OCI-LY3 (cell line): ENCODE results near the gene CEMIP.

Experiments
- H2AFZ ChIP-seq: fragments of 200-600, 300-600 bp; shearing (Covaris generic); 2 replicates; pipeline ENCODE4 v1.6.0; 2014; ENCODE audit warnings: antibody characterized with exemption, low read depth, low read length
- H3K27ac ChIP-seq: fragments of 200-600, 300-600 bp; sonication (generic); 2 replicates; pipeline ENCODE4 v1.5.1; 2014; ENCODE audit warnings: mild to moderate bottlenecking, low read length, moderate library complexity, mixed read lengths
- H3K27me3 ChIP-seq: fragments of 200-600, 300-600 bp; sonication (generic); 2 replicates; pipeline ENCODE4 v1.6.1; 2014; ENCODE audit warnings: low read depth, low read length, mixed read lengths
- H3K36me3 ChIP-seq: fragments of 200-600, 300-600 bp; sonication (generic); replicated peaks from 2 replicates; pipeline ENCODE3; 2014; ENCODE audit warnings: low read depth, low read length, mixed read lengths
- H3K4me1 ChIP-seq: fragments of 300-600, 200-600 bp; sonication (generic); 2 replicates; pipeline ENCODE4 v1.6.1; 2014; ENCODE audit warnings: low read length, mixed read lengths
- H3K4me2 ChIP-seq: fragments of 200-600, 300-600 bp; sonication (generic); 2 replicates; pipeline ENCODE4 v1.6.1; 2014; ENCODE audit warnings: low read length, mixed read lengths
- H3K4me3 ChIP-seq: fragments of 300-600, 200-600 bp; sonication (generic); 2 replicates; pipeline ENCODE4 v1.5.1; 2014; ENCODE audit warnings: antibody characterized with exemption, mild to moderate bottlenecking, low read length, moderate library complexity
- H3K79me2 ChIP-seq: fragments of 300-600, 200-600 bp; shearing (Covaris generic); 2 replicates; pipeline ENCODE4 v1.6.1; 2014; ENCODE audit warnings: mild to moderate bottlenecking, low read length, mixed read lengths
- H3K9ac ChIP-seq: fragments of 300-600, 200-600 bp; shearing (Covaris generic); 2 replicates; pipeline ENCODE4 v1.6.0; 2014; ENCODE audit warnings: mild to moderate bottlenecking, low read length, moderate library complexity
- H3K9me3 ChIP-seq: fragments of 200-600, 300-600 bp; shearing (Covaris generic); 2 replicates; pipeline ENCODE4 v1.6.1; 2014; ENCODE audit warnings: low read length, mixed read lengths; ENCODE audit not compliant: insufficient read depth
- H4K20me1 ChIP-seq: fragments of 200-600, 300-600 bp; sonication (generic); 2 replicates; pipeline ENCODE4 v1.6.1; 2016; ENCODE audit warnings: low read length, mixed read lengths; ENCODE audit not compliant: insufficient read depth
- EZH2phosphoT487 ChIP-seq: fragments of 200-600 bp; shearing (Covaris generic); IDR thresholded peaks from 2 replicates; pipeline ENCODE4 v1.6.1; 2018; ENCODE audit warnings: antibody characterized with exemption, mixed run types, low read depth
- TF ChIP-seq, protein P1 (sequence below): fragments of 200-600, 300-600 bp; sonication (generic); IDR thresholded peaks from 2 replicates; pipeline ENCODE4 v1.5.1; 2014; ENCODE audit warnings: antibody characterized with exemption, low read length, low read depth

Gene CEMIP

DNA sequence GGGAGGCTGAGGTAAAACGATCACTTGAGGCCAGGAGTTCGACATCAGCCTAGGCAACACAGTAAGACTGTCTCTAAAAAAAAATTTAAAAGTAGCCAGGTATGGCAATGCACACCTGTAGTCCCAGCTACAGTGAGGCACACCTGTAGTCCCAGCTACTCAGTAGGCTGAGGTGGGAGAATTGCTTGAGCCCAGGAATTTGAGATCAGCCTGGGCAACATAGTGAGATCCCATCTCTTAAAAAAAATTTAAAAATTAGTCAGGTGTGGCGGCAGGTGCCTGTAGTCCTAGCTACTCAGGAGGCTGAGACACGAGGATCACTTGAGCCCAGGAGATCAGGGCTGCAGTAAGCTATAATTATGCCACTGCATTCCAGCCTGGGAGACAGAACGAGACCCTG, 203.7 kb downstream of the CEMIP start:
- TF ChIP-seq, protein P1, sequence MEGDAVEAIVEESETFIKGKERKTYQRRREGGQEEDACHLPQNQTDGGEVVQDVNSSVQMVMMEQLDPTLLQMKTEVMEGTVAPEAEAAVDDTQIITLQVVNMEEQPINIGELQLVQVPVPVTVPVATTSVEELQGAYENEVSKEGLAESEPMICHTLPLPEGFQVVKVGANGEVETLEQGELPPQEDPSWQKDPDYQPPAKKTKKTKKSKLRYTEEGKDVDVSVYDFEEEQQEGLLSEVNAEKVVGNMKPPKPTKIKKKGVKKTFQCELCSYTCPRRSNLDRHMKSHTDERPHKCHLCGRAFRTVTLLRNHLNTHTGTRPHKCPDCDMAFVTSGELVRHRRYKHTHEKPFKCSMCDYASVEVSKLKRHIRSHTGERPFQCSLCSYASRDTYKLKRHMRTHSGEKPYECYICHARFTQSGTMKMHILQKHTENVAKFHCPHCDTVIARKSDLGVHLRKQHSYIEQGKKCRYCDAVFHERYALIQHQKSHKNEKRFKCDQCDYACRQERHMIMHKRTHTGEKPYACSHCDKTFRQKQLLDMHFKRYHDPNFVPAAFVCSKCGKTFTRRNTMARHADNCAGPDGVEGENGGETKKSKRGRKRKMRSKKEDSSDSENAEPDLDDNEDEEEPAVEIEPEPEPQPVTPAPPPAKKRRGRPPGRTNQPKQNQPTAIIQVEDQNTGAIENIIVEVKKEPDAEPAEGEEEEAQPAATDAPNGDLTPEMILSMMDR: no peak
- no peak for TF ChIP-seq EZH2phosphoT487
- 0 out of 2 replicates have a peak overlapping the region, but pooled peaks have one; percentile 59 for H3K27ac ChIP-seq
- no peak overlapping the region for H3K4me3 ChIP-seq
- H3K36me3 ChIP-seq: peaks cover 44% of the 10 kb centered on the region
- no peaks in the 10 kb centered on the region for H3K9me3 ChIP-seq
- peaks cover 58% of the 10 kb centered on the region for H4K20me1 ChIP-seq
- H3K4me1 ChIP-seq: peaks cover 46% of the 10 kb centered on the region
- H3K4me2 ChIP-seq: 0 out of 2 replicates have a peak overlapping the region, but pooled peaks have one; percentile 11
- H3K27me3 ChIP-seq: no peaks in the 10 kb centered on the region
- H3K9ac ChIP-seq: no peak overlapping the region
- peaks cover 82% of the 10 kb centered on the region for H3K79me2 ChIP-seq
- H2AFZ ChIP-seq: no peak overlapping the region

DNA sequence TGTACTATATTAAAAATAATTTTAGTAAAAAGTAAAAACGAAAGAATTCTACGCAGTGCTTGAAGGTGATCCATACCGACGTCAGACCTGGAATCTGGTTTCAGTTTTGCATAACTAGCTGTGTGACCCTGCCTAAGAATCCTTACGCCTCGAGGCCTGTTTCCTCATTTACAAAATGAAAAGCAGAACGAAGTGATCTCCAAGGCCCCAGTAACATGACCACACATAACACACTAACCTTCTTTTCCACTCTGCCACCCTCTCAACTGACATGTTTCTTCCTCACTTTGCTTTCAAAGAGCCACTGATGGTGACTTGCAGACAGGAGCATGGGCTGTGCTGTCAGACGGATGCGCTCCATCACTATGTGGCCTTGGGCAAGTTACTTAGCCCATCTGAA, 205.7 kb downstream of the CEMIP start:
- no peak overlapping the region for H3K9ac ChIP-seq
- no peak overlapping the region for H3K4me3 ChIP-seq
- H2AFZ ChIP-seq: no peak overlapping the region
- peaks cover 36% of the 10 kb centered on the region for H3K4me1 ChIP-seq
- no peaks in the 10 kb centered on the region for H3K9me3 ChIP-seq
- TF ChIP-seq, protein P1: no peak
- TF ChIP-seq EZH2phosphoT487: no peak
- H3K27ac ChIP-seq: peak overlapping the region; percentile 4; the same call in 1 of the 2 replicates
- peaks cover 36% of the 10 kb centered on the region for H3K36me3 ChIP-seq
- peaks cover 85% of the 10 kb centered on the region for H3K79me2 ChIP-seq
- H4K20me1 ChIP-seq: peaks cover 55% of the 10 kb centered on the region
- H3K27me3 ChIP-seq: no peaks in the 10 kb centered on the region
- H3K4me2 ChIP-seq: 0 out of 2 replicates have a peak overlapping the region, but pooled peaks have one; percentile 10

DNA sequence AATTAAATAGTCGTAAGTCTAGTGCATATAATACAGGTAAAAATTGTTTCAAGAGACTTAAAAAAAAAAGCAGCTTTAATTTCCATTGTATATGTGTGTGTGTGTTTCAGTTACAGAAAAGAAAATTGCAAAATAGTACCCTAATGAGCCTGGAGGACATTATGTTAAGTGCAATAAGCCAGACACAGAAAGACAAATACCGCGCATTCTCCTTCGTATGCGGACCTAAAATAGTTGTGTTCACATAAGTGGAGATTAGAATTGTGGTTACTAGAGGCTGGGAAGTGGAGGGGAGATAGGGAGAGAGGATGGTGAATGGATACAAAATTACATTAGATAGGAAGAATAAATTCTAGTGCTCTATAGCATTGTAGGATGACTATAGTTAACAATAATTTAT, 206.8 kb downstream of the CEMIP start:
- peaks cover 79% of the 10 kb centered on the region for H3K79me2 ChIP-seq
- H3K9me3 ChIP-seq: no peaks in the 10 kb centered on the region
- no peak overlapping the region for H3K9ac ChIP-seq
- H2AFZ ChIP-seq: no peak overlapping the region
- H3K4me2 ChIP-seq: no peak overlapping the region
- TF ChIP-seq EZH2phosphoT487: no peak
- TF ChIP-seq, protein P1: no peak
- H3K36me3 ChIP-seq: peaks cover 30% of the 10 kb centered on the region
- no peak overlapping the region for H3K27ac ChIP-seq
- H4K20me1 ChIP-seq: peaks cover 55% of the 10 kb centered on the region
- H3K4me3 ChIP-seq: no peak overlapping the region
- peaks cover 46% of the 10 kb centered on the region for H3K4me1 ChIP-seq
- H3K27me3 ChIP-seq: no peaks in the 10 kb centered on the region

DNA sequence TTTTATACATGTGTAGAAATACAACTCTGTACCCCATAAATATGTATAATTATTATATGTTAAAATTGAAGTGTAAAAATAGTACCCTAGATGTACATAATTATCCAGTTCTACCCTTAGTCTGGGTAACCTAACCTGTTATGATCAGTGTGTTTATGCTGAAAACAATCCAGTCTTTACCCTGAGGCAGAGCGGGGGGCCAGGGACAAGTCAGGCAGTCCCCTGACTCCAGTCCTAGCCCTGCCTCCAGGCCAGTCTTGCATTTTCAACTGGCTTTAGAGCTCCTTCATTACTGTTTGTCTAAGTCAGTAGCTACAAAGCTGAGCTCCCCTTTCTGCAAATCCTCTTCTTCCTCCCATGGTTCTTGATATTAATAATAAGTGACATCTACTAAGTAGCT, 207.3 kb downstream of the CEMIP start:
- Histone ChIP-seq H2AFZ (no peak overlapping the region), H3K36me3 (peaks cover 30% of the 10 kb centered on the region), H4K20me1 (peaks cover 55% of the 10 kb centered on the region), H3K9me3 (no peaks in the 10 kb centered on the region), H3K9ac (no peak overlapping the region), H3K4me1 (peaks cover 51% of the 10 kb centered on the region), H3K27ac (no peak overlapping the region), H3K4me2 (no peak overlapping the region), H3K27me3 (no peaks in the 10 kb centered on the region), H3K4me3 (no peak overlapping the region), H3K79me2 (peaks cover 79% of the 10 kb centered on the region)
- TF ChIP-seq EZH2phosphoT487: no peak
- TF ChIP-seq, protein P1: no peak
